ENCODE data around the gene GTSF1L.

DNA sequence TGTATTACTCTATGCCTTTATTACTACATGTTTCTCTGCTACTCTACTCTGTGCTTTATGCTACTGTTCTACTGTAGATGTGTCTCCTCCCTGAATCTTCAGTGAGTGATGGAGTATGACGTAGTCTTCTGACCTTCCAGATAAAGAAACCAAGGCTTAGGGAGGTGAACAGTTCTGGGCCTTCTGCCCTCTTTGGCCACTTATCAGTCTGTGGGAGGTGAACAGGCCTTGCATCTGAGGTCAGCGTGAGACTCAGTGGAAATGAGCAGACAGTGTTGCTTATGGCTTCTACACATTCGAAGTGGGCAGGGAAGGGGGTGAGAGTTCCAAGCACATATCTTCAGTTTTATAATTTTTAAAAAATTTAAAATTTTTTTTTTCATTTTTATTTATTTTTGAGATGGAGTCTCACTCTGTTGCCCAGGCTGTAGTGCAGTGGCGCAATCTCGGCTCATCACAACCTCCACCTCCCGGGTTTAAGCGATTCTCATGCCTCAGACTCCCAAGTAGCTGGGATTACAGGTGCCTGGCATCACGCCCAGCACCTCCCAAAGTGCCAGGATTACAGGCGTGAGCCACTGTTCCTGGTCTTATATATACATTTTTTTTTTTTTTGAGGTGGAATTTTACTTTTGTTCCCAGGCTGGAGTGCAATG, 35.7 kb downstream of the GTSF1L start:
- no peak for TF ChIP-seq YY1 (IDR thresholded peaks at IDR 0.05; ENCODE audit: insufficient read depth, insufficient read length)
- no peak for TF ChIP-seq SUZ12 (IDR thresholded peaks at IDR 0.05; ENCODE audit: extremely low read depth, insufficient read depth, insufficient read length)
- TF ChIP-seq ZNF274 (IDR thresholded peaks at IDR 0.05; ENCODE audit: low read depth, low read length) = no peak
